Testis (tissue), 2 donors: Measurements from ENCODE around the gene SLC6A7.

Experiments used
- CTCF ChIP-seq, 3 experiments: fragments of 450-650 bp in 2 of 3; fragments of 200-600 bp in 1 of 3; sonication (generic) in 1 of 3; IDR thresholded peaks; one replicate each; pipeline ENCODE4 v1.5.1; 2016 to 2019; ENCODE audit warnings: antibody characterized with exemption in 3 of 3, mild to moderate bottlenecking in 2 of 3, moderate library complexity in 1 of 3
- POLR2A ChIP-seq: fragments of 450-650 bp; IDR thresholded peaks from one replicate; pipeline ENCODE4 v1.6.1; 2017; ENCODE audit warnings: antibody characterized with exemption, mild to moderate bottlenecking, moderate library complexity

GRCh38 chr5:150238646-150239045, 48.8 kb downstream of the SLC6A7 start:
- TF ChIP-seq CTCF (IDR thresholded peaks at IDR 0.05) = no peak
- no peak for TF ChIP-seq POLR2A
